LNCAP (cell line): ENCODE results near the gene MYRIP.

Source experiments
- TF ChIP-seq, protein P1 (sequence below): fragments of 450-650 bp; IDR thresholded peaks from 2 replicates; pipeline ENCODE4 v1.5.1; 2017; ENCODE audit warnings: mild to moderate bottlenecking

MYRIP gene

DNA sequence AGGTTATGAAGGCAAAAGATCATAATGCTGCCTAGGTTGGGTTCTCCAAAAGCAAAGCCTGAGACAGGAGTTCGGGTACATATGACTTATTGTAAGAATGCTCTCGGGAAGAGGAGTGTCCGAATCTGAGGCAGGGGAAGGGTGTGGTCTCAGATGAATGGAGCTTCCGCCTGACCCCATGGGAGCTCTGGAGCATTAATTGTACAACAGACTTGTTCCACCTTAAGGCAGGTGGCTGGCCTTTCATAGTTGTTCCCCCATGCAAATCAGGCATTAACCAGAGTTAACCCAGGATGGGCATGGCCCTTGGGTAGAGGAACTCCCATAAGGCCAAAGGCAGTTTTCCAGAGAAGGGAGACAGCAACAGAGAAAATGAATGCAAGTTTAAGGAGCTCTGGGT is 170.6 kb downstream of the MYRIP start:
- TF ChIP-seq, protein P1, sequence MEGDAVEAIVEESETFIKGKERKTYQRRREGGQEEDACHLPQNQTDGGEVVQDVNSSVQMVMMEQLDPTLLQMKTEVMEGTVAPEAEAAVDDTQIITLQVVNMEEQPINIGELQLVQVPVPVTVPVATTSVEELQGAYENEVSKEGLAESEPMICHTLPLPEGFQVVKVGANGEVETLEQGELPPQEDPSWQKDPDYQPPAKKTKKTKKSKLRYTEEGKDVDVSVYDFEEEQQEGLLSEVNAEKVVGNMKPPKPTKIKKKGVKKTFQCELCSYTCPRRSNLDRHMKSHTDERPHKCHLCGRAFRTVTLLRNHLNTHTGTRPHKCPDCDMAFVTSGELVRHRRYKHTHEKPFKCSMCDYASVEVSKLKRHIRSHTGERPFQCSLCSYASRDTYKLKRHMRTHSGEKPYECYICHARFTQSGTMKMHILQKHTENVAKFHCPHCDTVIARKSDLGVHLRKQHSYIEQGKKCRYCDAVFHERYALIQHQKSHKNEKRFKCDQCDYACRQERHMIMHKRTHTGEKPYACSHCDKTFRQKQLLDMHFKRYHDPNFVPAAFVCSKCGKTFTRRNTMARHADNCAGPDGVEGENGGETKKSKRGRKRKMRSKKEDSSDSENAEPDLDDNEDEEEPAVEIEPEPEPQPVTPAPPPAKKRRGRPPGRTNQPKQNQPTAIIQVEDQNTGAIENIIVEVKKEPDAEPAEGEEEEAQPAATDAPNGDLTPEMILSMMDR = no peak

DNA sequence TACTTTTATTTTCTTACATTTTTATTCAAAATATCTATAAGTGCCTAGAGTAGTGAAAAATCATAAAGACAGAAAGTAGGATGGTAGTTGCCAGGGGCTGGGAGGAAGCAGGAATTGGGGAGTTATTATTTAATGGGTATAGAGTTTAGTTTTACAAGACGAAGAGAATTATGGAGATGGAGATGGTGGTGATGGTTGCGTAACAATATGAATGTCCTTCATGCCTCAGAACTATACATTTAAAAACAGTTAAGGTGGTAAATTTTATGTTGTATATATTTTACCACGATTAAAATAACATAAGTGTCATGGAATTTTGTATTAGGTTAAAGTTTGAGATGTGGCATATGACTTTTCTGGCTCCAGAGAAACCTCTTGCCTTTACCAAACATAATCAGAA is 171.4 kb downstream of the MYRIP start:
- TF ChIP-seq, protein P1 = no peak

DNA sequence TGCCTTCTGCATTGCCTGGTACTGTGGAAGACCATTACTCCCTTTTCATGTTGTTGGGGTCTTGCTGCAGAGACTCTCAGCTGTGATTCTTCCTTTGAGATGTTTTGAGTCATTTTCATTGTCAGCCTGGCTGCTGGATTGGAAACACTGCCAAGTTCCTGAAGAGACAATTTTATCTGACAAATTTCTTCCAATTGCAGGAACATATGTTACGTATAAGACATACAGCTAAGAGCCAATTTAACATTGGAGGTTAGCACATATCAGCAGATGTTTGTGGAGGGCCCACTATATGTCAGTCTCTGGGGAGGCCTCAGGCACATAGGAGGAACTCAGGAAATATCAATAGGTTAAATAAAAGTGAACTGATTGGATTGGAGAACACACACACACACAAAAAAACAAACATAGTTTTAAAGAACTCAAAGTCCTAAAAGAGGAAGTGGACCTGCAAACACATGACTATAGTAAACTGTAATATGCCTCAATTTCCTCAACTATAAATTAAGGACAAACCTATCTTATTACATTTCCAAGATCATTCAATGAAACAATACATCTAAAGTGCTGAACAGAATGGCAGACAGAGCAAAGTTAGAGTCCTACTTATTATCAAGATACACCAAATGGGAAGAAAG is 172.3 kb downstream of the MYRIP start:
- TF ChIP-seq, protein P1 = no peak

DNA sequence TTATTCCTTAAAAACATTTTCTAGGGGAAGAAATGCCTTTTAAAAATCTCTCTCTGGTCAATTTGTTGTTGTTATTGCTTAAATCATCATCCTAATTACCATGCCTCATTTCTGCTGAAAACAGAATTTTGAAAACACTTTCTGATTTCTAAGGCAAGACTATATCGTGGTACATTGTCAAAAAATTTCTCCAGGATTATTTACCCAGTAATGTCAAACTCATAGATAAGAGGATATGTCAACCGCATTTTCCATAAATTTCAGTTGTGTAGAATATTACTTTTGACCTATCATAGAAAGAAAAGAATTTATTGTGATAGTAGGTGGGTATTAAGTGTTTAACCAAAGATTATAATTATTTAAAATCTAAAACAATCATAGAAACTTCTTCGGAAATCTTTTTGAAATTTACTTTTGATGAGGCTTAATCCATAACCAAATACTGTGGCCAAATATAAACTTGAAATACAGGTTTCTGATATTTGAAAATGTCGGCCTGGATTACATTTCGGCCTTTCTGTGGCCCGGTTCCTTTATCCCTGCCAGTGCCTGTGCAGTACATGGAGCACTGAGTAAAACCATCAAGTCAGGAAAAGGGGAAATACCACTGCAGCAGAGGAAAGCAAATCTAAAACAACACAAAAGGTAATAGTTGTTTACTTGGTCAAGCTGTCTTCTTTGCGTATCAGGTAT is 173.4 kb downstream of the MYRIP start:
- TF ChIP-seq, protein P1 = no peak

DNA sequence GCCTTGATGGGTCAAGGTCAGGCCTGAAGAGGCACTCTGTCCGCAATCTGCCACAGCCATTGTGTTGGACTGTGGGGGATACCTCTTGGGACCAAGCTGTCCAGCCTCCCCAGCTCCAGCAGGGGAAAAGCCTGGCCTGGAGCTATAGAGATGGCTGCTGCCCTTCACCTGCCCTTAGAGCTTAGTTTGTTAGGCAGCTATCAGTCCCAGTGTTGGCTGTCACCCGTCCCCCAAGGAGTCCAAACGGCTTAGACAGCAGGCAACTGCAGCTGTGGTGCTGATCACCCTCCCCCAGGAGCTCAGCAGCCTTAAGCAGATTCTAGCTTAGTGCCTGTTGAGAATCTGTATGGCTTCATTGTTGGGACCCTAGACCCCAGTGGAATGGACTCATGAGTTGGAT is 180.3 kb downstream of the MYRIP start:
- TF ChIP-seq, protein P1 = no peak

DNA sequence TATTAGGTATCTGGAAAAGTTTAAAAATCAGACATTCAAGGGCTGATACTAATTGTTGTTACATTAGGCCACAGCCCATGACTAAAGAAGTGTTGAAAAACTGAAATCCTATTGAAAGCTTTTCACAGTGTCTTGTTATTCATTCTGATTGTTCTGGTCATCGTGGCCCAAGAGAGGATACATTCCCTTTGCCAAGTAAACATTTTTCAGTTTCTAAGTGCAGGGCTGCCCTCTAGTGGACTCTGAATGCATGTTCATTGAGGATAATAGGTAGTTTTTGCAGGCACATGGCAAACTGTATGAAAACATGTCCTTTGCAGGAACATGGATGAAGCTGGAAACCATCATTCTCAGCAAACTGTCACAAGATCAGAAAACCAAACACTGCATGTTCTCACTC is 181.1 kb downstream of the MYRIP start:
- TF ChIP-seq, protein P1 = peak; percentile 77

DNA sequence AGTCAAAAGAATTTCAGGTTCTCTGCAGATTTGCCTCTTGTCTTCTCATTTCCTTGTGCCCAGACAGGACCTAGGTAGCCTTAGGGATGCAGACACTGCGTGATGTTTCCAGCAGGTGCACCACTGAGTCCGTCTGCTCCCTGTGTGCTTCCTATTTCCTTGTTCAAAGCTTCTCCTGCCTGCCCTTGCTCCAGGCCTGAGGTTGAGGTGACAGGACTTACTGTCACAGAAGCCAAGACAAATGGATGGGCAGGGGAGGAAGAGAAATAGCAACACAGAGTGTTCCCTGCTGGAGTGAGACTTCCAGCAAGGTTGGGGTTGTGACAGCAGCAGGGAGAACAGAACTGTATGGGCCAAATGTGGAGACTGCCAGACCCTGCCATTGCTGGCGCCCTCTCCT is 199.4 kb downstream of the MYRIP start:
- TF ChIP-seq, protein P1 = no peak
